GM13977 (cell line): ENCODE data around the gene ZNF296.

Source experiments
- DNase-seq: peaks from one replicate; pipeline ENCODE4 v3.0.0; 2012; ENCODE audit warnings: low spot score
- CTCF ChIP-seq: IDR thresholded peaks from 2 replicates; pipeline ENCODE4 v1.5.1; 2012; ENCODE audit warnings: mild to moderate bottlenecking, control low read depth; ENCODE audit not compliant: insufficient read depth; ENCODE audit errors: extremely low read depth, missing control alignments
- in situ Hi-C: fragments of 300-500 bp; cut with MboI; formaldehyde crosslinking; loops from one replicate; pipeline ENCODE4 v1.12.0; 2022; ENCODE audit warnings: low sequenced_read_pairs, low pct_unique_long_range_greater_than_20kb, mixed read lengths, inconsistent platforms; ENCODE audit not compliant: unreplicated experiment

Gene ZNF296

GRCh38 chr19:45070861-45071544, 5.3 kb downstream of the ZNF296 start:
- in situ Hi-C loops: no loop called here
- DNase-seq: no peak
- no peak for TF ChIP-seq CTCF

- in situ Hi-C loops: no loop called here
- TF ChIP-seq CTCF: no peak
- no peak for DNase-seq
Observed at GRCh38 chr19:45070214-45070613, 6.1 kb downstream of the ZNF296 start.

- no peak for TF ChIP-seq CTCF
- in situ Hi-C loops: no loop called here
- DNase-seq: no peak
Observed at GRCh38 chr19:45069056-45069455, 7.2 kb downstream of the ZNF296 start.

- in situ Hi-C loops: no loop called here
- no peak for DNase-seq
- no peak for TF ChIP-seq CTCF
Observed at GRCh38 chr19:45068041-45068440, 8.2 kb downstream of the ZNF296 start.

- no peak for DNase-seq
- in situ Hi-C loops: no loop called here
- no peak for TF ChIP-seq CTCF
Observed at GRCh38 chr19:45066921-45067661, 9.2 kb downstream of the ZNF296 start.

GRCh38 chr19:45063851-45064801, 12.2 kb downstream of the ZNF296 start:
- TF ChIP-seq CTCF: no peak
- in situ Hi-C loops: no loop called here
- no peak for DNase-seq
